Frontal cortex (tissue), 4 donors: ENCODE measurements around the gene DNASE1L1. TPM values are rescaled to one million over a fixed set of nuclear protein-coding genes. Genes with fewer than 3 reads are reported as not detected.
"Not testable (repeated sequence)": the region's sequence is repeated elsewhere in the genome, so short reads cannot be mapped to it uniquely, and the experiment has no call there.

Source experiments
- DNase-seq, 2 donors: peaks; one replicate each; pipeline ENCODE4 v3.0.0; 2012; ENCODE audit warnings: low spot score in 2 of 2
- FAIRE-seq: peaks from 2 replicates; lab custom pipeline; 2012; peaks lifted over from hg19 to GRCh38; lab: Jason Lieb, UNC
- total RNA-seq: library from RNA; depleted of rRNA; stranded (reverse); fragments of >200 nt; gene quantifications from one replicate; pipeline ENCODE4 v1.2.3, GENCODE V29; 2014
- donor health status: control.
- donor health status: control.
- donor health status: control.

DNASE1L1 gene
- total RNA-seq, 1 donor from 2014 or later: 4.5 TPM

DNA sequence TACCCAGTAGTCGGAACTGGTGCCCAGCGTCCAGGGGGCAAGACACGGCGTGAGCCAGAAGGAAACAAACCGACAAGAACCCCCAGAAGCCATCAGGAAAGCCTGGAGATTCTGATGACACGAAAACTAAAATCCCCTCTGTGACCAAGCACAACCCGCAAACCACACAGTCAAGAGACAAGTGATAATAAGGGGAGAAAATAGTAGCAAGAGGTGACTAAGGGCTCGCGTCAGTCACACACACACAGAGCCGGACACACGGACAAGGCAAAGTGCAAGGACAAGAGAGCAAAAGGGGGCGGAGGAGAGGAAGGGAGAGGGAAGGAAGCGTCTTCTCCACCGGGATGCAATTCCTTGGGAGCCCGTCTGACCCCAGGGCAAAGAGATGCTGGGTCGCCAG, 20.4 kb downstream of the DNASE1L1 start:
- not testable (repeated sequence) for DNase-seq, FAIRE-seq

DNA sequence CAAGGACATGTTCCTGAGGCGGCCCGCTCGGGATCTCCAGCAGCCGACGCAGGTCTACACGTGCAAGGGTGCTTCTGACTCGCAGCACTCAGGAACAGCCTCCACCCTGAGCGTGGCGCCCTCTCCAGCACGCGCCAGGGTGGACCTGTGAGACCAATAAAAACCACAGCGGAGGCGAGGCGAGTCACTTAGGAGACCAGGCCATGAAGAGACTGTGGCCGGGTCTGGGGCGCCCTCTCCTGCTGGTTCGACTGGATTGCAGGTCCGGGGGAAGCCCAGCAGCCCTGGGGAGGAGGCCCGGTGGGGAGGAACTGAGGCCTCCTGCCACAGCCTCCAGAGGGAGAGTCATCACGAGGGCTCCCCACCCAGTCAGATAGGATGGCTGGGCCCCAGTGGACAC, 21.0 kb downstream of the DNASE1L1 start:
- FAIRE-seq: not testable (repeated sequence)

DNA sequence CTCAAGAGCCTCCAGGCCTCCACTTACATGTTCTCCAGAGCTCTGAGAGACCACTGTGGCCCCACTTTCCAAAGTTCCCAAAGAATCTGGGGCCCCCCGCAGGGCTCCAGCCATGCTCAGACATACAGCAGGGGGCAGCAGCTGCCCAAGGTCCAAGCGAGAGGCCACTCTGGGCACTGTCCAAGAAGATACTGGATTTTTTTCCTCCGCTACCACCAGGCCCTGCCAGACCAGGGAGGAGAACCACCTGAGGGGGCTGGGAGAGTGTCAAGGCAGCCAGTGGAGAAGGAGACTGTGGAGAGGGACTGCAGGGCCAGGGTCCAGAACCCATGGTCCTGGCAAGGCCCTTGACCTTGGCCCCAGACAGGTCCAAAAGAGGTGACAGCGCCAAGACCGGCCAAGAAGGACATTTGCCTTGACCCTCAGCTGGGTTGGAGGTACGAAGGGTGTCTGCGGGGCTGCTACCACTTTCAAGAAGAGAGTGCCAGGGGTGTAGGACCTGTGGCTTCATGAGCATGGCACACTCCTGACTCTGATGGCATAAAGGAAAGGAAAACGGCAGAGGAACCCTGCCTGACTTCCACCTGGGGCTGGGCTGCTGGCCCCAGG, 24.7 kb downstream of the DNASE1L1 start:
- no peak for FAIRE-seq
- no peak for DNase-seq

More for the DNA sequence above, 21.0 kb downstream of the DNASE1L1 start:
- DNase-seq: not testable (repeated sequence)

DNA sequence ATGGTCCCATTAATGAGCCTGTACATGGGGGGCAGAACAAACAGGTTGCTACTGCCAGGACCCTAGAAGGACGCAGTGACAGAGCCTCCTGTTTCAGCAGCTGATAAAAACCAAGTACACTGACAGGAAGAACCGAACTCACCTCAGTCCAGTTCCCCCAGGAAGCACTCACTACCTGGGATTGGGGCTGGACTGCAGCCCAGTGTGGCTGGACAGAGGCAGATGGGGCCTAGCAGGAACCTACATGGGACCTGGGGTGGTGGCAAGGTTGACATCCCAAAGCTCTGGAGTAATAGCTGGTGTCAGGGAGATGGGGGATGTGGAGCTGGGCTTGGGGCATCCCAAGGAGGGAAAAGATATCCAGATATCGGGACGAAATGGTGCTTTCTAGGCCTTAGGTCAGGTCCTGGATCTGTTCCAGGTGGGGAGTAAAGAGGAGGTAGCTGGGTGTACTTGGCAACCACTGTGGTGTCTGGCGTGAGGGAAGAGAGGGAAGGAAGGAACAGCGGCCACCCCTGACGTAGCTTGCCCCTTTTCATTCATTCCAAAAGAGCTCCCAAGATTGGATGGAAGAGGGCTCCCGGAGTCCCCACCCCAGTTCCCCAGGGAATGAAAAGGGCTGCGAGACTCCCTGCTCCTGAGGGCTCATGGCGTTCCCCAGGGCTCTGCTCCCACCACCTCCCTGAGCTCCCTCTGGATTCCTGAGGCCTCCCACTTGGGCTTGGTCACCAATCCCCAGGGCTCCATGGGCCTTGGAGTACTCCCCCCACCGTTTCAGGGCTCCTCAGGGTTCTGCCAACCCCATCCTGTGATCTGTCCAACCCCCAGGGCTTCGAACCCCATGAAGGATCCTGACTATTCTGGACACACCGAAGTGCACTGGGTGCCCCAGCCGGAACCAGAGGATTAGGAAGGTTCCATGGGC, 25.4 kb downstream of the DNASE1L1 start:
- FAIRE-seq (no peak), DNase-seq (no peak)

DNA sequence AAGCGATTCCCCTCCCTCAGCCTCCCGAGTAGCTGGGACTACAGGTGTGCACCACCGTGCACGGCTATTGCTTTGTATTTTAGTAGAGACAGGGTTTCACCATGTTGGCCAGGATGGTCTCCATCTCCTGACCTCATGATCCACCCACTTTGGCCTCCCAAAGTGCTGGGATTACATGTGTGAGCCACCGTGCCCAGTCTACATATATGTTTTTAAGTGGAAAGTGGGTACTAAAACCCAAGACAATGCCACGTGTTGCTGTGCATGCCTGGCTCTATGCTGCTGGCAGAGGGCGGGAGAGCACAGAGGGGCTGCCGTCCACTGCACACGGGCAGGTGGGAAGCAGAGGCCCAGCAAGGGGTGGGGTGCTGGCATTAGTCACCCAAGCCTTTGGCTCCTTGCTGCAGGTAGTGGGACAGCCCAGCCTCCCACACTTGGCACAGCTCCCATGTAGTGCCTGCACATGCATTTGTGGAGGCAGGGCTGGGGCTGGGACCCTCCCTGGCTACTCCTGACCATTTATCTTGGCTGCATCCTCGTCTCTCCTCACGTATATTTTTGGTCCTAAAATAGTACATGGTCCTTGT, 26.5 kb downstream of the DNASE1L1 start:
- no peak for FAIRE-seq
- DNase-seq: no peak

DNA sequence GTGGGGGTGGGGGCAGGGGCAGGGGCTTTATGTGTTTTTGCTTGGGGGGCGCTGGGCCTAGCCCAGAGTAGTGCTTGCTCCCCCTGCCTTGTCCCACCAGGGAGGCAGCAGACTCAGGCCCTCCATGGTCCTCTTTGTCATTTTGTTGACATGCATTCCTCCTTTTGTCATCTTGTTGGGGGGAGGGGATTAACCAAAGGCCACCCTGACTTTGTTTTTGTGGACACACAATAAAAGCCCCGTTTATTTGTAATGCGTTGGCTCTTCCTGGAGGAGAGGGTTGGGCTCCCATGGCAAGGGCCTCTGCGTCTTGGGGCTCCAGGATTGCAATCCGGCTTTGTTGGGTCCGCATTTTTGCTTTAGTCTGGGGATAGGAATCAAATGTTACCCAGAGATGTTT, 27.8 kb downstream of the DNASE1L1 start:
- FAIRE-seq: no peak

DNA sequence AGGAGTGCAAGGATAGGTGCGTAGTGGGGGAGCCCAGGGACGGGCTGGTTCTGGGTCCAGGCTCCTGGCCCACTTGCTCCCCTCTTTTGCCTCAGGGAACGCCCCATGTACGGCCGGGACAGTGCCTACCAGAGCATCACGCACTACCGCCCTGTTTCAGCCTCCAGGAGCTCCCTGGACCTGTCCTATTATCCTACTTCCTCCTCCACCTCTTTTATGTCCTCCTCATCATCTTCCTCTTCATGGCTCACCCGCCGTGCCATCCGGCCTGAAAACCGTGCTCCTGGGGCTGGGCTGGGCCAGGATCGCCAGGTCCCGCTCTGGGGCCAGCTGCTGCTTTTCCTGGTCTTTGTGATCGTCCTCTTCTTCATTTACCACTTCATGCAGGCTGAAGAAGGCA, 28.3 kb downstream of the DNASE1L1 start:
- DNase-seq: no peak
- FAIRE-seq: no peak

More for the DNA sequence above, 27.8 kb downstream of the DNASE1L1 start:
- DNase-seq: no peak

DNA sequence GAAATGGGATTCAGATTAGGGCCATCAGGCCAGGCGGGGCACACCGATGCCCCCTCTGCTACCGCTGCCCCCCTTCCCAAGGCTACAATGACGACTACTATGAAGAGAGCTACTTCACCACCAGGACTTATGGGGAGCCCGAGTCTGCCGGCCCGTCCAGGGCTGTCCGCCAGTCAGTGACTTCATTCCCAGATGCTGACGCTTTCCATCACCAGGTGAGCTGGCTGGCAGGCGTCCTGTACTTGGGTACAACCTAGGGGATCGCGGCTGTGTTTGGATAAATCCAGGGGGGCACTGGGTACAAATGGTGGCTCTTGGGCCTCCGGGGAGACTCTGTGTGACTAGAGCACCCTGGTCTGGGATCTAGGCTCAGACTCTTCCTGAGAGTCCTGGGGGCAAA, 28.9 kb downstream of the DNASE1L1 start:
- DNase-seq: no peak
- no peak for FAIRE-seq

DNA sequence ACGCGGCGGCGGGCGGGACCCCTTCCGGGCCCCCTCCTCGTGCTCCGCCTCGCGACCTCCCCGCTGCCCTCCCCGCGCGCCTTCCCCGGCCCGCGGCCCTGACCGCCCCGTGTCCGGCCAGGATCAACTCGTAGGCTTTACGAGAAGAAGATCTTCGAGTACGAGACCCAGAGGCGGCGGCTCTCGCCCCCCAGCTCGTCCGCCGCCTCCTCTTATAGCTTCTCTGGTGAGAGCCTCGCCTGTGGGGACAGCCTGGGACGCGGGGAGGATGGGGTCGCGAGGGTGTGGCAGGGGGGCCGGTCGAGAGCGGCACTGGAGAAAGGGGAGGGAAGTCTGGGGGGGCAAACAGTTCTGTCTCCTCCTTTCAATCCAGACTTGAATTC, 29.5 kb downstream of the DNASE1L1 start:
- DNase-seq (no peak), FAIRE-seq (no peak)

DNA sequence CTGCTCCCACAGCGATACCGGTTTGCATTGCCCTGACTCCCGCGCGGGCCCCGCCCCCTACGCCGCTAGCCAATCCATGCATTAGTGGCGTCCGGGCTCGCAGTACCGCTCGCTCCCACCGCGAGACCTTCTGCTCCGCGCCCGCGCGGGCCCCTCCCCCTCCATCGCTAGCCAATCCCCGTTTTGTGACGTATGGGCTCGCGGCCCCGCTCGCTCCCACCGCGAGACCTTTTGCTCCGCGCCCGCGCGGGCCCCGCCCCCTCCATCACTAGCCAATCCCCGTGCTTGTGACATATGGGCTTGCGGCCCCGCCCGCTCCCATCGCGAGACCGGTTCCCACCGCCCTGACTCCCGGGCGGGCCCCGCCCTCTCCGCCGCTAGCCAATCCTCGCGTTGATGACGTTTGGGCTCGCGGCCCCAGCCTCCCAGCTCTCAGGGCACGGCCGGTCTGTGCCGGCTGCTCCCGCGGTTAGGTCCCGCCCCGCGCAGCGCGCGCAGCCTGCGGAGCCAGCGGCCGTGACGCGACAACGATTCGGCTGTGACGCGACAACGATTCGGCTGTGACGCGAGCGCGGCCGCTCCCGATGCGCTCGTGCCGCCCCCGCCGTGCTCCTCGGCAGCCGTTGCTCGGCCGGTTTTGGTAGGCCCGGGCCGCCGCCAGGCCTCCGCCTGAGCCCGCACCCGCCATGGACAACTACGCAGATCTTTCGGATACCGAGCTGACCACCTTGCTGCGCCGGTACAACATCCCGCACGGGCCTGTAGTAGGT, 30.1 kb downstream of the DNASE1L1 start, which contains the start of gene EMD:
Gene EMD (plus strand): TSS at position 497 of the 770 bp plus-strand sequence. CDS start 190 bp downstream, at position 687.
- DNase-seq (peak; percentile 86 to 93), FAIRE-seq (peak; percentile 34)

DNA sequence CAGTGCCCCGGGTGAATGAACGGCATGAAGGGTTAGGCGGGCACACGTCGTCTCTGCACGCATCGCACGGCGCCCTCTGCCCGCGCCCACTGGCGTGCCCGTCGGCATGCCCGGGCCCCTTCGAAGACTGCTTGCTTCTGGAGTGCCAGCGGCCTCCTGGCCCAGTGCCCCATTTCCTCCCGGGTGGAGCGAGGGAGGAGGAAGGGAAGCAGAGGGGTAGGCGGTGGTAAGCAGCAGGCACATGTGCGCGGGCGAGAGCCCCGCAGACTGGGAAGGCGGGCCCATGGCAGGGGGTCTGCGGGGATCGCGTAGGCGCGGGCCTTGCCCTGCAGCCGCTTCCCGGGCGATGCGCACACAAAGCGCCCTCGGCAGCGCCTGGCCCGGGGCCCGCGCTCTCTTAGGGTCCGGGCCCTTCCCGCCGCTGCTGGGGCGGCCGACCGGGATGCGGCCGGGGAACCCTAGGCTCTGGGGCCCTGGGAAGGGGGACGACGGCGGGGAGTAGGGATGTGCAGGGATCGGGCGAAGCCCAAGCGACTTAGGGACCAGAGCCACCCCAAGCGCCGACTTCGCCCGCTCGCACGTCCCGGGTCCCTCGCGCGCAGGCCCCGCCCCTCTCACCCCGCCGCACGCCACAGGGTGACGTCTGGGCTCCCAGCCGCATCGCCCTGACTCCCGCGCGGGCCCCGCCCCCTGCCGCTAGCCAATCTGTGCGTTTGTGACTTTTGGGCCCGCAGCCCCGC, 30.8 kb downstream of the DNASE1L1 start:
- FAIRE-seq: no peak
- no peak for DNase-seq

DNA sequence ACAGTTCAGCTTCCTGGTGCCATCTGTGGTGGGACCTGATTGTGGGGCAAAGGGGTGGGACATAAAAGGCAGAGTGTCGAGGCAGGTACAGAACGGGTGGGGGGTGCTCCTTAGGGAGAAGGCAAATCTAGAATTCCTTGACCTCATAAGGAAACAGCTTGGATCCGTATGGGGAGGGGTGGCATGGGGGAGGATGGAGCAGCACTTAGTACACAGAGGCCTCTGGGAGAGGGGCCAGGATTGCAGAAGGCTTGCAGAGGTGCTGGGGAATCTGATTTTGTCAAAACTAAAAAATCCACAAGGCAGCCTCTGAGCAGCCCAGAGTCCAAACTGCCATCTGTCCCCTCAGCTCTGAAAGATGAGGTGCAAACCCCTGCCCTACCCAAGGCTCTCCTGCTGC, 32.3 kb downstream of the DNASE1L1 start:
- DNase-seq (no peak), FAIRE-seq (no peak)

DNA sequence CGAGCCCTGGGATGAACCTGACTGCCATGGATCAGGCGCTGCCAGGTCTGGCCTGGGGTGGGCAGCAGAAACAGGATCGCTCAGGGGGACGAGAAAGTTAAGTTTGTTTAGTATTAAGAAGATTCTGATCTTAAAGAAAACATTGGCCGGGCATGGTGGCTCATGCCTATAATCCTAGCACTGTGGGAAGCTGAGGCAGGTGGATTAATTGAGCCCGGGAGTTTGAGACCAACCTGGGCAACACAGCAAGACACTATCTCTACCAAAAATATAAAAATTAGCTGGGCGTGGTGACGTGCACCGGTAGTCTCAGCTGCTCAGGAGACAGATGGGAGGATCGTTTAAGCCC, 33.9 kb downstream of the DNASE1L1 start:
- DNase-seq: no peak
- no peak for FAIRE-seq

DNA sequence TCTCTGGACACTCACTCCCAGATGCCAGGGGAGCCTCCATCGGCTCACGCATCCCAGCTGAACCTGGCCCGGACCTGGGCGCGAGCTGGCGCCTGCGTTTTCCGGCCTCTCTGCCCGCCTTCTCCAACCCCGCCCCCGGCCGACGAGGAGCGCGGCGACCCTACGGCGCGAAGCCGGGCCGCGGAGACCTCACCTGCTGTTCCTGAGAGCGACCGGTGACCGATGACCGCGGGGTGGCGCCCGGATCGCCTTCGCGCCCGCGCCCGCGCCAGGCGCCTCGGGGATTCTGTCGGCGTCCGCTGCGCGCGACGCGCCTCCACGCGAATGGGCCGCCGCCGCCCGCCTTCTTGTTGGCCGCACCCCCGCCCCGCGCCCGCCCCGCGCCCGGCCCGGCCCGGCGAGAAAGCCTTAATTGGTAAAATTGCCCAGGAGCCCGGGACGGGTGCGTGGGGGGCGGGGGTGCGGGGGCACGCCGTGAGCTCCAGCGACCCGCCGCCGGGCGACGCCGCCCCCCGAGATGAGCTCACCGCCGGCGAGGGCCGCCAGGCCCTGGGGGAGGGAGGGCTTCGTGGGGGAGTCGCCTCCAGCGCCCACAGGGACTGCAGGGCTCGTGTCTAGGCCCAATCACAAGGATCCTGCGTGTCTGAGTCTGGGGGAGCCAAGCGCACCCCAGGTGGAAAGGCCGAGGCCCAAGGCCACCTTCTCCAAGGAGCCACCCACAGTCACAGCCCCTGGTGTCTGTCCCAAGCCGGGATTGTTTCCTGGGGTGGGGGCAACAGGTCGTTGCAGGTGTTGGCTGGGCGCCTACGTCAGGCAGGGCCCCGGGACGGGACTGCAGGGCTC, 34.5 kb downstream of the DNASE1L1 start, which contains the start of gene FLNA:
Gene FLNA (minus strand): TSS at position 322 of the 843 bp plus-strand sequence. CDS start 3,389 bp downstream, outside the sequence.
- DNase-seq (peak in 1 of 2 donors; percentile 45), FAIRE-seq (no peak)

DNA sequence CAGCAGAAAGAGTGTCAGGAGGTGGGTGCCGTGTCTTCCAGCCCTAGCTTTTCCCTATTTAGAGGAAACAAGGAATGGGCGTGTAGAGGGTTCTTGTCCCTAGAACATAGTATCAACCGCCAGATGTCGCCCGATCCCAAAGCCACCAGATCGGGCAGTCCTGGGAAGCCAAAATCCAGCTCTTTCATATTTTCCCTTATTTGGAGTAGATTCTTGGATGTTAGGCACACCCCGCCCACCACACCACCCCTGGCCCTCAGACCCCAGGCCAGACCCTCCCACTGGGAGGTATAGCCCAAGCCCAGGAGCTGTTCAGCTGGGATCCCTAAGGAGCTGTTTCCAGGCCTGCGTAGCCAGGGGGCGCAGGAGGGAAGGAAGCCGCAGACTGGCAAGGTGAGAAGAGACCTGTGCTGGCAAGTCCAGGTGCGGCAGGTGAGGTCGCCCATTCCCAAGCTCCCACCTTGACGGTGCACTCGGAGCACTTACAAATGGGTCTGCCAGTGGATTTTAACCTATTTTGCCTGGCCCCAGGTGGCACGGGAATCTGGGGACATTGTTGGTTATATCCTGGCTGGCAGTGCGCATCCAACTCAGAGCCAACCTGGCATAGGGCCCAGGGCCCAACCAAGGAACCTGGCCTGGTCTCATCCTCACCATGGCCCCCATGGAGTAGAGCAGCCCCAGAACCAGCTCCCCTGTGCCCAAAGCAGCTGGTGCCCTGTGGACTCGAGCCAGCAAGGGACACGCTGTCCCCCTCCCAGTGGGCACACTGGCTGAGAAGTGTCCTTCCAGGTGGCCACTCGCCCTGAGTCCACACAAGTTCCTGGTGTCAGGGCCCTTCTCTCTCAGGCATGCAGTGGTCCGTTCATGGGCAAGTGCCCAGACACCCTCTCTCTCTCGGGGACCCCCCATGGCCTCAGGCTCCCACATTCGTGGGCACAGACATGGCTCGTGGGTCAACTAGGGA, 35.4 kb downstream of the DNASE1L1 start:
- DNase-seq (peak; percentile 58 to 76), FAIRE-seq (no peak)

DNA sequence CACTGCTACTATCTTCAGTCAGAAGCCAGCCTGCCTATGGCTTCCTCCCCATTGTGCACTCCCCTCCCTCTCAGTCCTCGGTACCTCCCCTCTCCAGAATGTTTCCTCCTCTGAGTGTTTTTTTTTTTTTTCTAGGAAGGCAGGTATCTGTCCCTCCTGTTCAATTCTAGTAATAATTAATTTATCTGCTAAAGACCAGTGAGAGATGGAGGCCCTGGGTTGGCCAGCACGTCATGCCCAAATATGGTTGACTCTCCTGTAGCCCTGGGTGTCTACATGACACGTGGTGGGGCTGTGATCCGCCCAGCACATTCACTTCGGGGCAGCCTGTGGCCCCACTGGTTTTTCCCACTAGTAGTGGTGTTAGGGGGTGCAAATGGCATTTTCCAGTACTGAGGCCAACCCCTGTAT, 36.4 kb downstream of the DNASE1L1 start:
- no peak for FAIRE-seq
- peak in 1 of 2 donors; percentile 41 for DNase-seq

DNA sequence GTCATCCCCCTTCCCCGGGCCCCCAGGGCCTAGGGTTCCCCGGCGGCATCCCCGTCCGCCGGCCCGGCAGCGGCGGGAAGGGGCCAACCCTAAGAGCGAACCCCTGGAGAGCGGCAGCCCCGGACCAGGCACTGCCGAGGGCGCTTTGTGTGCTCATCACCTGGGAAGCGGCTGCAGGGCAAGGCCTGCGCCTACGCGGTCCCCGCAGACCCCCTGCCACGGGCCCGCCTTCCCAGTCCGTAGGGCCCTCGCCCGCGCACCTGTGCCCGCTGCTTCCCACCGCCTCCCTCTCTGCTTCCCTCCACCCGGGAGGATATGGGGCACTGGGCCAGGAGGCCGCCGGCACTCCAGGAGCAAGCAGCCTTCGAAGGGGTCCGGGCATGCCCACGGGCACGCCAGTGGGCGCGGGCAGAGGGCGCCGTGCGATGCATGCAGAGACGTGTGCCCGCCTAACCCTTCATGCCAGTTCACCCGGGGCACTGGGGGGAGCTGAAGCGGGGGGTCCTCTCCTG, 37.2 kb downstream of the DNASE1L1 start:
- DNase-seq (no peak), FAIRE-seq (no peak)
